ENCODE results near the gene WDR75. TPM values are rescaled to one million over a fixed set of nuclear protein-coding genes. Genes with fewer than 3 reads are reported as not detected.
A peak's percentile ranks its signal among the peaks of the same experiment; 100 is the strongest.

WDR75 gene
- total and polyA plus RNA-seq, 2 of the 13 experiments (the other 11 are each of a cell fraction or from before 2014, with no cell fraction given), result 63.0 to 74.1 TPM

DNA sequence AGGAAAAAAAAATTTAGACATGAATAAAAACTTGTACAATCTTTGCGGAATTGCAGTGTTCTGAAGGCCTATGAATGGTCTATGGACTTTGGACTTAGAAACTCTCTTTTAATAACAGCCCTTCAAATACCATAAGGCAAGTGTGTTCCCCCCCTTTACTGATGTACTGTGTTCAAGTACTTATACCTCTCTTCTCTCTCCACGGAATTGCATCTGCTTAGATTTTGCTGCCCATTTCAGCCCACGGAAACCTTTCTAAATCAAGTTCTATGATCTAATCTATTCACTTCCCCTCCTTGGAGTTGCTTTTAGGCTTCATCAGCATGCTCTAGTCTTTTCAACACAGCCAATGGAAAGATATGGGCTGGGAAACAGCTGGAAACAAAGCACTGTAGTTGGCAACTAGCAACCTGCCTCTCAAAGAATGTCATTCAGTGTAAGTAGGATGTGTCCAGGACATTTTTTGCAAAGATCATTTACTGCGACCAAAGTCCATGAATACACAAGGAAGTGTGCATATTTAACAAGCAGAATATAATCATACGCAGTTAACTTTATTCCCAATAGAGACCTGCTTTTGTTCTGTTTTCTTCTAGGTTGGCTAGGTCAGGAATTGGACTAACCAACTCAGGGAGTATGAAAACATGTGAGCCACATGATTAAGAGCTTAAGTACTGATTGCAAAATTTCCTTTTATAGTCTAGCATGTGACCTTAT lies 81.3 kb downstream of the WDR75 start (continued):
- TF ChIP-seq ZNF549 (CRISPR knock-in tag; IDR thresholded peaks at IDR 0.05) (no peak), ZSCAN30 (CRISPR knock-in tag; IDR thresholded peaks at IDR 0.05) (no peak), SP2 (CRISPR knock-in tag; IDR thresholded peaks at IDR 0.05) (no peak), JUND (CRISPR knock-in tag; IDR thresholded peaks at IDR 0.05) (no peak), AGO2 (optimal IDR thresholded peaks at IDR 0.05; ENCODE audit: low read depth, low read length) (no peak), ZNF143 (CRISPR knock-in tag; IDR thresholded peaks at IDR 0.05) (no peak), SMAD1 (CRISPR knock-in tag; IDR thresholded peaks at IDR 0.05; ENCODE audit: borderline replicate concordance, low read depth) (no peak), ZNF350 (CRISPR knock-in tag; IDR thresholded peaks at IDR 0.05; ENCODE audit: borderline replicate concordance, low read depth) (no peak), JUN (CRISPR knock-in tag; IDR thresholded peaks at IDR 0.05) (0 out of 2 replicates have a peak, but pooled peaks have one; percentile 30), ZNF17 (CRISPR knock-in tag; IDR thresholded peaks at IDR 0.05) (no peak), RFX3 (CRISPR knock-in tag; IDR thresholded peaks at IDR 0.05) (no peak), ZNF24 (IDR thresholded peaks at IDR 0.05) (no peak), KMT2B (CRISPR knock-in tag; IDR thresholded peaks at IDR 0.05) (0 out of 2 replicates have a peak, but pooled peaks have one; percentile 20), ZSCAN21 (CRISPR knock-in tag; IDR thresholded peaks at IDR 0.05; ENCODE audit: borderline replicate concordance) (peak; percentile 72; the same call in 1 of the 2 replicates), NR2C2 (CRISPR knock-in tag; IDR thresholded peaks at IDR 0.05; ENCODE audit: borderline replicate concordance) (no peak), SMARCC2 (IDR thresholded peaks at IDR 0.05) (no peak), POLR2AphosphoS2 (IDR thresholded peaks at IDR 0.05; ENCODE audit: low read depth, low read length) (no peak), ZNF556 (CRISPR knock-in tag; IDR thresholded peaks at IDR 0.05; ENCODE audit: borderline replicate concordance) (no peak), FOSL2 (CRISPR knock-in tag; IDR thresholded peaks at IDR 0.05) (no peak), SALL2 (CRISPR knock-in tag; IDR thresholded peaks at IDR 0.05) (no peak)
- TF ChIP-seq, protein P1, sequence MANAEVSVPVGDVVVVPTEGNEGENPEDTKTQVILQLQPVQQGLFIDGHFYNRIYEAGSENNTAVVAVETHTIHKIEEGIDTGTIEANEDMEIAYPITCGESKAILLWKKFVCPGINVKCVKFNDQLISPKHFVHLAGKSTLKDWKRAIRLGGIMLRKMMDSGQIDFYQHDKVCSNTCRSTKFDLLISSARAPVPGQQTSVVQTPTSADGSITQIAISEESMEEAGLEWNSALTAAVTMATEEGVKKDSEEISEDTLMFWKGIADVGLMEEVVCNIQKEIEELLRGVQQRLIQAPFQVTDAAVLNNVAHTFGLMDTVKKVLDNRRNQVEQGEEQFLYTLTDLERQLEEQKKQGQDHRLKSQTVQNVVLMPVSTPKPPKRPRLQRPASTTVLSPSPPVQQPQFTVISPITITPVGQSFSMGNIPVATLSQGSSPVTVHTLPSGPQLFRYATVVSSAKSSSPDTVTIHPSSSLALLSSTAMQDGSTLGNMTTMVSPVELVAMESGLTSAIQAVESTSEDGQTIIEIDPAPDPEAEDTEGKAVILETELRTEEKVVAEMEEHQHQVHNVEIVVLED (CRISPR knock-in tag; IDR thresholded peaks at IDR 0.05; ENCODE audit: borderline replicate concordance), result no peak
- TF ChIP-seq, protein P2, sequence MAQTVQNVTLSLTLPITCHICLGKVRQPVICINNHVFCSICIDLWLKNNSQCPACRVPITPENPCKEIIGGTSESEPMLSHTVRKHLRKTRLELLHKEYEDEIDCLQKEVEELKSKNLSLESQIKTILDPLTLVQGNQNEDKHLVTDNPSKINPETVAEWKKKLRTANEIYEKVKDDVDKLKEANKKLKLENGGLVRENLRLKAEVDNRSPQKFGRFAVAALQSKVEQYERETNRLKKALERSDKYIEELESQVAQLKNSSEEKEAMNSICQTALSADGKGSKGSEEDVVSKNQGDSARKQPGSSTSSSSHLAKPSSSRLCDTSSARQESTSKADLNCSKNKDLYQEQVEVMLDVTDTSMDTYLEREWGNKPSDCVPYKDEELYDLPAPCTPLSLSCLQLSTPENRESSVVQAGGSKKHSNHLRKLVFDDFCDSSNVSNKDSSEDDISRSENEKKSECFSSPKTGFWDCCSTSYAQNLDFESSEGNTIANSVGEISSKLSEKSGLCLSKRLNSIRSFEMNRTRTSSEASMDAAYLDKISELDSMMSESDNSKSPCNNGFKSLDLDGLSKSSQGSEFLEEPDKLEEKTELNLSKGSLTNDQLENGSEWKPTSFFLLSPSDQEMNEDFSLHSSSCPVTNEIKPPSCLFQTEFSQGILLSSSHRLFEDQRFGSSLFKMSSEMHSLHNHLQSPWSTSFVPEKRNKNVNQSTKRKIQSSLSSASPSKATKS (CRISPR knock-in tag; IDR thresholded peaks at IDR 0.05), result no peak
- TF ChIP-seq, protein P3, sequence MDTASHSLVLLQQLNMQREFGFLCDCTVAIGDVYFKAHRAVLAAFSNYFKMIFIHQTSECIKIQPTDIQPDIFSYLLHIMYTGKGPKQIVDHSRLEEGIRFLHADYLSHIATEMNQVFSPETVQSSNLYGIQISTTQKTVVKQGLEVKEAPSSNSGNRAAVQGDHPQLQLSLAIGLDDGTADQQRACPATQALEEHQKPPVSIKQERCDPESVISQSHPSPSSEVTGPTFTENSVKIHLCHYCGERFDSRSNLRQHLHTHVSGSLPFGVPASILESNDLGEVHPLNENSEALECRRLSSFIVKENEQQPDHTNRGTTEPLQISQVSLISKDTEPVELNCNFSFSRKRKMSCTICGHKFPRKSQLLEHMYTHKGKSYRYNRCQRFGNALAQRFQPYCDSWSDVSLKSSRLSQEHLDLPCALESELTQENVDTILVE (CRISPR knock-in tag; IDR thresholded peaks at IDR 0.05), result peak; percentile 25; the same call in 1 of the 2 replicates
- TF ChIP-seq, protein P4, sequence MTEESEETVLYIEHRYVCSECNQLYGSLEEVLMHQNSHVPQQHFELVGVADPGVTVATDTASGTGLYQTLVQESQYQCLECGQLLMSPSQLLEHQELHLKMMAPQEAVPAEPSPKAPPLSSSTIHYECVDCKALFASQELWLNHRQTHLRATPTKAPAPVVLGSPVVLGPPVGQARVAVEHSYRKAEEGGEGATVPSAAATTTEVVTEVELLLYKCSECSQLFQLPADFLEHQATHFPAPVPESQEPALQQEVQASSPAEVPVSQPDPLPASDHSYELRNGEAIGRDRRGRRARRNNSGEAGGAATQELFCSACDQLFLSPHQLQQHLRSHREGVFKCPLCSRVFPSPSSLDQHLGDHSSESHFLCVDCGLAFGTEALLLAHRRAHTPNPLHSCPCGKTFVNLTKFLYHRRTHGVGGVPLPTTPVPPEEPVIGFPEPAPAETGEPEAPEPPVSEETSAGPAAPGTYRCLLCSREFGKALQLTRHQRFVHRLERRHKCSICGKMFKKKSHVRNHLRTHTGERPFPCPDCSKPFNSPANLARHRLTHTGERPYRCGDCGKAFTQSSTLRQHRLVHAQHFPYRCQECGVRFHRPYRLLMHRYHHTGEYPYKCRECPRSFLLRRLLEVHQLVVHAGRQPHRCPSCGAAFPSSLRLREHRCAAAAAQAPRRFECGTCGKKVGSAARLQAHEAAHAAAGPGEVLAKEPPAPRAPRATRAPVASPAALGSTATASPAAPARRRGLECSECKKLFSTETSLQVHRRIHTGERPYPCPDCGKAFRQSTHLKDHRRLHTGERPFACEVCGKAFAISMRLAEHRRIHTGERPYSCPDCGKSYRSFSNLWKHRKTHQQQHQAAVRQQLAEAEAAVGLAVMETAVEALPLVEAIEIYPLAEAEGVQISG (CRISPR knock-in tag; IDR thresholded peaks at IDR 0.05), result no peak
